ENCODE data around the gene CCL21. TPM values are rescaled to one million over a fixed set of nuclear protein-coding genes. Genes with fewer than 3 reads are reported as not detected.
"Not testable (repeated sequence)": the region's sequence is repeated elsewhere in the genome, so short reads cannot be mapped to it uniquely, and the experiment has no call there.

The CCL21 gene, protein sequence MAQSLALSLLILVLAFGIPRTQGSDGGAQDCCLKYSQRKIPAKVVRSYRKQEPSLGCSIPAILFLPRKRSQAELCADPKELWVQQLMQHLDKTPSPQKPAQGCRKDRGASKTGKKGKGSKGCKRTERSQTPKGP
- total RNA-seq = 30.1 TPM
- long read RNA-seq, partial matches to known transcripts = 3 of 7 reads
- long read RNA-seq, other reads (novel, unspliced or antisense) = 0 of 7 reads

DNA sequence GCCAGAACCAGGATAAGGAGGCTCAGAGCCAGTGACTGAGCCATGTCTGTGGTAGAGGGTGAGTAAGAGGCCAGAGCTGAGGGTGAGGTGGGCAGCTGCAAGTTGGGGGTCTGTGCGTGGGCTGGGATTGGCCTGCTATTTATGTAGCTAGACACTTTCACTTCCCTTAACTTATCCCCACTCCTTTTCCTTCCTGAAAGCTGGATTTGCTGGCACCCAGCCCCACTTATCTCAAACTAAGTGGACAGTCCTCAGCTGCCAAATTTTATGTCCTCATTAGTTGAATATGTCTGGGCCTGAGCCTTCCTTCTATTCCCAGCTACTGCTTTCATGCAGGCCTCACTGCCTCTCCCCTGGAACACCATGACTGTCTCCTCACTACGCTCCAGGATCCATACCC lies at the start of gene CCL21:
Gene CCL21, minus strand, starts transcription at position 114 of the 400 bp plus-strand sequence. Its CDS starts 70 bp downstream, at position 44.
- peak; percentile 86 for DNase-seq (ENCODE audit: low spot score)
- intact Hi-C loops (cut with DNase I) = no loop called here

DNA sequence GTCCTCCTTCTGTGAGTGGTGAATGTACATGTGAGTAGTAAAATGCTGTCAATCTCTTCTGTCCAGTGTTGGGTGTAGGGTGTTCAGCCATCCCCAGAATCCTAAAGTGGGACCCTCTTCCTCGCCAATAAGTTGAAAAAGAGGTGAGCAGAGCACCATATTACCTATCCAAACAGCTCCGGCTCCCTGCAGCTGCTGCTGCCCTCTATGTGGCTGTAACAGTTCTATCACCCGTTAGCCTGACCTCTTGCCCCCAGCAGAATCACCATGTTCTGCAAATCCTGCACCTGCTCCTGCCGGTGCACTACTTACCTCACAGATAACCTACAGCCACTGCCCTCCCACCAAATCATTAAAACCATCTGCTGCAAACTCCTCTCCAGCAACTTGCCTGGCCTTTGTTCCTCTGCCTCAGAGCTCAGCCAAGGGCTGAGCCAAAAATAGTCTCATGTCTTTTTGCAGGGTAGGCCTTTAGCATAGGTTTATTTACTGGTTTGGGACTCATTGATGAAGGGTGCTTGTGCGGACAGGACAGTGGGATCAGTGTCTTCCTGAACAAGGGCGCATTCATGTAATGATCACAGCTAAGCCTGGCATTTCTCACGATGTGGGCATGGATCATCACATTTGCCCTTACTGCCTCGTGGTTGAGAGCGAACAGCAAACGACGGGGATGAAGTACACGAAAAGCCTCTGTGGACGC lies 49.6 kb upstream of the CCL21 start:
- intact Hi-C loops (cut with DNase I) = loop anchor here (2.0 to 10.0 kb wide), 2 partner anchors 107 to 225 kb away; partner anchors contain the start of gene DNAJB5
- DNase-seq (ENCODE audit: low spot score) = no peak

DNA sequence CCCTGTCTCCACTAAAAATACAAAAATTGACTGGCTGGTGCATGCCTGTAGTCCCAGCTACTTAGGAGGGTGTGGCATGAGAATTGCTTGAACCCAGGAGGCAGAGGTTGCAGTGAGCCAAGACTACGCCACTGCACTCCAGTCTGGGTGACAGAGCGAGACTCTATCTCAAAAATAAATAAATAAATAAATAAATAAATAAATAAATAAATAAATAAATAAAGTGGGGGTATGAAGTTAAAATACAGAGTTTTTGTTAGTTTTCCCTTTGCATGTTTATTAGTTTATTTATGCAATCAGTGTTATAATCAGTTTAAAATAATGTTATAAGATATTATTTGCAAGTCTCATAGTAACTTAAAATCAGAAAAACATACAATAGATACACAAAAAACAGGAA lies 40.4 kb upstream of the CCL21 start:
- intact Hi-C loops (cut with DNase I) = loop anchor here (10.0 kb wide), 1 partner anchor 234 kb away; the partner anchor contains the start of gene DNAJB5
- DNase-seq (ENCODE audit: low spot score) = not testable (repeated sequence)

DNA sequence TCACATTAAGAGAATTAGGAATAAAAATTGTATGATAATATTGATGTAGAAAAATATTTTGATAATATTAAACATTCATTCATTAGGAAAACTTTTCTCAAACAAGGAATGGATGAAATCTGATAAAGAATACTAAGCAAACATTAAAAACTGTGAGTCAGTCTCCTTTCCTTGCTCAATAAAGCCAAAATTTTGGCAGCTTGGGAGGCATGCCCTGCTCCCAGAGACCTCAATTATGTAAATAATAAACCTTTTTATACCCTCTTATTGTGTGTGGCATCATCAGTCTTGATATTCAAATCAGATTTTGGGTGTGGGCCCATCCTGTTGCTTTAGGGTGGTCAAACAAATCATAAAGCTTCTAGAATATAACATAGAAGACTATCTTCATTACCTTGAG lies 36.6 kb upstream of the CCL21 start:
- intact Hi-C loops (cut with DNase I) = no loop called here
- DNase-seq (ENCODE audit: low spot score) = no peak

DNA sequence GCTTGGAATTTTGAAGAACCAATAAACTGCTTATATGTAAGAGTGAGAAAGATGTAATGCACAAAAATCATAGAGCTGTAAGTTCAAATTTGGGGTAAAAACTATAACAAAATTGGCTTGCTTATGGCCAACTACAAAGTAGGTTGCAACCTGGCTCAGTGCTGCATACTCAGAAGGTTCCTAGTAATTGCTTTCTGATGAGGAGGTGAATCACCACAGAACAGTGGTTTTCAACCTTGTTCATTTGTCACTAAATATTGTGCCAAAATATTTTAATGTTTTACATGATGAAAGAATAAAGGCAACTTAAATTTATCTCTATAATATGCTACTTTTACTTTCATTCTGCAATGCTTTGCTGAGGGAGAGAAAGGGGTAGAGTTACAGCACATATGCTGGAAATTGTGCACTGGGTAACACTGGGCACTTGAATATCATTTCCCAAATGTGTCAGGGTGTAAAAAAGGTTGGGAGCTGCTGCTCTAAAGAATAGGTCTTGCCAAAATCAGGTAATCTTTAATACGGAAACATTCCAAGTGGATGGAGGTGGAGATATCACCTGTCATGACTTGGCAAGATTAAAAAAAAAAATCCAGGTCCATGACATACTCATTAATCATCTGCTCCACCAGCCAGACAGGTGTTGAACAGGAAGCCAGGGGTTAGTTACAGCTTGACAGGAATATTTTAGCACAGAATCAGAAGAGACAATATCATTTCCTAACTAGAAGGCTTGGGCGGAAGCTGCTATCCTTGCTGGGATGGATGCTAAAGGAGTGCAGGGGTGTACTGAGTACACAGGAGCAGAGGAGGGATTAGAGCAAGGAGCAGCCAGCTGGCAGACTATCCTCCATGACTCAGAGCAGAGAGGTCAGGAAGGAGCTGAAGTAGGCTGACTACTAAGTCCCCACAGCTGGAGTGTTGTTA lies 34.6 kb upstream of the CCL21 start:
- intact Hi-C loops (cut with DNase I) = no loop called here

DNA sequence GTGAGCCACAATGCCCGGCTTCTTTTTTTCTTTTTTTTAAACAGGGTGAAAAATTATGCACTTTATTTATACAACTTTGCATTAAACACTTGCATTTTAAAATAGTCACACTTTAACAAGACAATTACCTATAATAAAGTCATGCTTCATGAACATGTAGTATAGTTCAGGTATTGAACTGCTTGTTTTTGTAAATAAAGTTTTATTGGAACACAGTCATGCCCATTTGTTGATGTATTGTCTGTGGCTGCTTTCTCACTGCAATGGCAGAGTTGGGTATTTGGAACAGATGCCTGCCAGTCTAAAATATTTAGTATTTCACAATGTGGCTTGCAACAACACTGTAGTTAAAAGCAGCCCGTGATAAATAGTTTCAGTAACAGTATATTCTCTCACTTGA lies 32.8 kb upstream of the CCL21 start:
- DNase-seq (ENCODE audit: low spot score) = no peak
- intact Hi-C loops (cut with DNase I) = no loop called here

More for the DNA sequence above, 34.6 kb upstream of the CCL21 start:
- DNase-seq (ENCODE audit: low spot score) = no peak

DNA sequence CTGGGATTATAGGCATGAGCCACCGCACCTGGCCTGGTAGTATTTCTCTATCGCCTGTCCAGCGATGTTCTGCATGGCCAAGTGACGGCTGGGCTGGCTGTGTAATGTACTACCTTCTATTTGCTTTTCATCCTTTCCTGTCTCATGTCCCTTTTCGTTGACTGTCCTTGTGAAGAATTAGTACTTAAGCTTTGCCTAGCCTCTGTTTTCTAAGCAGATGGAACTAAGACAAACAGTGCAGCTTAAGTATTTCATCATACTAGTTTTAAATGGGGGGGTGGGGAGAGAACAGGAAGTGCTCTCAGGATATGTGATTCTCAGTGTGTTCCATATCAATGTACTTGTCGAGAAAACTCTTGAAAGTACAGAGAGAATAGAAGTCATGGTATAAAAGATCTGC lies 31.7 kb upstream of the CCL21 start:
- no peak for DNase-seq (ENCODE audit: low spot score)

DNA sequence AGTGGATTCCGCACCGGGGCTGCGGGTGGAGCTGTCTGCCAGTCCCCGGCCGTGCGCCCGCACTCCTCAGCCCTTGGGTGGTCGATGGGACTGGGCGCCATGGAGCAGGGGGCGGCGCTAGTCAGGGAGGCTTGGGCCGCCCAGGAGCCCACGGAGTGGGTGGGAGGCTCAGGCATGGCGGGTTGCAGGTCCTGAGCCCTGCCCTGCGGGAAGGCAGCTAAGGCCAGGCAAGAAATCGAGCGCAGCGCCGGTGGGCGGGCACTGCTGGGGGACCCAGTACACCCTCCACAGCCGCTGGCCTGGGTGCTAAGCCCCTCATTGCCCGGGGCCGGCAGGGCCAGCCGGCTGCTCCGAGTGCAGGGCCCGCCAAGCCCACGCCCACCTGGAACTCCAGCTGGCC lies 30.2 kb upstream of the CCL21 start:
- DNase-seq (ENCODE audit: low spot score); intact Hi-C loops (cut with DNase I): not testable (repeated sequence)

More for the DNA sequence above, 31.7 kb upstream of the CCL21 start:
- intact Hi-C loops (cut with DNase I) = no loop called here

DNA sequence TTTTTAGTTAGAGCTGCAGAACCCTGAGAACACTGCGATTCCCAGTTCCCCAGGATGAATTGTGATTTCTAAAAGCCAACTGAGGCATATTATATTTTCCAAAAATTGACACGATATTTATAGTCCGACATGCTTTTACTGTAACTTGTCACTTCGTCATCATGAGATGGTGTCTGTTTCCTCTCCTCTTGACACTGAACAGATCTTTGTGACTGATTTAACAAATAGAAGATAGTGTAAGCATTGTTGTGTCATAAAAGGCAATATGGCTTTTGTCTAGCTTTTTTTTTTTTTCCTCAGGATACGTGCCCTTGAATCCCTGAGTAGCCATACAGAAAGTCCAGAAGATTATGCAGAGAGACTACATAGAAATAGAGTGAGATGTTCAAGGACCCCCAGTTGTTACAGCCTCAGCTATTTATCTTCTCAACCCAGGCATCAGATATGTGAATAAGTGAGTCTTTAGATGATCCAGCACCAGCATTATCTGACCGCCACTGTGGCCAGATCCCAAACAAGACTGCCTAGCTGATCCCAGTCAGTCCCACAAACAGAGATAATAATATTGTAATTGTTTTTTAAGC lies 27.8 kb upstream of the CCL21 start:
- DNase-seq (ENCODE audit: low spot score) = no peak
- intact Hi-C loops (cut with DNase I) = no loop called here

DNA sequence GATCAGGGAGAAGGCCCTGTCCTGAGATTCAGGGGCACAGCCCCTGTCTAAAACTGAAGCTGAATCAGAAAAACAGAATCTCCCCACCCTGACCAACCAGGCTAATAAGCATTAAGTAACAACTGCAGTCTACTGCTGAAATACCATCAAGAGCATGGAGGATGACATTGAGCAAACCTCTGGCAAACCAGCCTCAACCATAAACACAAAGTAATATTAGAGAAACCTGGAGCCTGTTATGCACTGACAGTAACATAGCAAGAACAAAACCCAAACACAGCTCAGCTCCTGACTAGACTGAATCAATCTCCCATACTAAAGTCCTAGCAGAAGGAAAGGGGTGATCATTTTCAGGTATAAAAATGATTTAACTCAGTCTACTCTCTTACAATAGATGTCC lies 24.8 kb upstream of the CCL21 start:
- DNase-seq (ENCODE audit: low spot score) = no peak
- intact Hi-C loops (cut with DNase I) = no loop called here

DNA sequence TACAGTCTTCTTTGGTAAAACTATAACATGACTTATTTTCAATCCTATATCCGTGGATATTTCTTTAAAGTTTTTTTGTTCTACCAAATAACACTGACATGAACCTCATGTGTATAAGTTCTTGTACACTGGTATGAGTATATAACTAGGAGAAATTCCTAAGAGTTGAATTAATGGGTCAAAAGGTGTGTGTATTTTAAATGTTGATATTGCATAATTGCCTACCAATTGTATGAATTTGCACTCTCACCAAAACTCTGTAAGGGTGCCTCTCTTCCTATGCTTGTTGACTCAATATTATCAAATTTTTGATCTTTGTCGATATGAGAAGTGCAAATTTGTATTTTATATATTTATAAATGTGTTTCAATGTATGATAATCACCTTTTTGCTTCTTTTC lies 22.9 kb upstream of the CCL21 start:
- DNase-seq (ENCODE audit: low spot score) = no peak
- intact Hi-C loops (cut with DNase I) = no loop called here

DNA sequence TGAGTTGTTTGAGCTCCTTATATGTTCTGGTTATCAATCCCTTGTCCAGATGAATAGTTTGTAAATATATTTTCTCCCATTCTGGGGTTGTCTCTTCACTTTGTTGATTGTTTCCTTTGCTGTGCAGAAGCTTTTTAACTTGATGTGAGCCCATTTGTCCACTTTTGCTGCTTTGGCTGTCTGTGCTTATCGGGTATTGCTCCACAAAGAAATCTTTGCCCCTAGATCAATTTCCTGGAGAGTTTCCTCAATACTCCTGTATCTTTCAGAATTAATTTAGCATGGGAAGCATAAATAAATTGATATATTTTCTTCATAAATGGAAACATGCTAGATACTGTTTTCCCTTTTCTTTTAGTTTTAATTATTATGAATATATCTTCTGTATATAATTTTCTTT lies 22.5 kb upstream of the CCL21 start:
- intact Hi-C loops (cut with DNase I) = no loop called here
- DNase-seq (ENCODE audit: low spot score) = no peak

DNA sequence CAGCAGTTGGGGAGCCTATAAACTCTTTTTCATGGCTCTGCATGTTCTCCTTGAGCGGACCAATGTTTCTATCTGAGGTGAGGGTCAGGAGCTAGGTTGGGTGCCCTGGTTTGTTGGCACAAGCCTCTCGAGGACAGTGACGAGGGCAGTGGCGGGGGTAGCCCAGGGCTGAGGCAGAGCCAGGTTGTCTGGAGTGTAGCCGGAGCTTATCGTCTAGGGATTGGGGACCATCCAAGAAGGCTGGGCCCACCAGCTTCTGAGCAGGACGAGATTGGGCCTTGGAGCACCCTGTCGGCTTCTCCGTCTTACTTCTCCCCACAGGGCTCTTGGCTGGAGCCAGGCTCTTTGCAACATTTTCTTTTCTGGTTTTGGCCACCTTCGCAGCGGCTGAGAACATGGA lies 13.2 kb upstream of the CCL21 start:
- intact Hi-C loops (cut with DNase I) = no loop called here

DNA sequence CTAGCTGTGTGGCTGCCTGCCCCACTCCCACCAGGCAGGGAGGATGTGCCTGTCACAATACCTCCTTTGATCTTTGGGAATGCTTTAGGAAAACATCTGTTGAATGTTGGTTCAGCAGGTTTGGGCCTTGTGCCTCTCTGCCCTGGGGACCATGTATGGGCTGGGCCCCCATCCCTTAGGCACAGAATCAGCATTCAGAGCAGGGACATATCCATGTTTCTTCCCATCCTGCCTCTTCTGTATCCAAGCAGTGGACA lies 9.8 kb upstream of the CCL21 start:
- intact Hi-C loops (cut with DNase I); DNase-seq (ENCODE audit: low spot score): not testable (repeated sequence)

More for the DNA sequence above, 13.2 kb upstream of the CCL21 start:
- no peak for DNase-seq (ENCODE audit: low spot score)

DNA sequence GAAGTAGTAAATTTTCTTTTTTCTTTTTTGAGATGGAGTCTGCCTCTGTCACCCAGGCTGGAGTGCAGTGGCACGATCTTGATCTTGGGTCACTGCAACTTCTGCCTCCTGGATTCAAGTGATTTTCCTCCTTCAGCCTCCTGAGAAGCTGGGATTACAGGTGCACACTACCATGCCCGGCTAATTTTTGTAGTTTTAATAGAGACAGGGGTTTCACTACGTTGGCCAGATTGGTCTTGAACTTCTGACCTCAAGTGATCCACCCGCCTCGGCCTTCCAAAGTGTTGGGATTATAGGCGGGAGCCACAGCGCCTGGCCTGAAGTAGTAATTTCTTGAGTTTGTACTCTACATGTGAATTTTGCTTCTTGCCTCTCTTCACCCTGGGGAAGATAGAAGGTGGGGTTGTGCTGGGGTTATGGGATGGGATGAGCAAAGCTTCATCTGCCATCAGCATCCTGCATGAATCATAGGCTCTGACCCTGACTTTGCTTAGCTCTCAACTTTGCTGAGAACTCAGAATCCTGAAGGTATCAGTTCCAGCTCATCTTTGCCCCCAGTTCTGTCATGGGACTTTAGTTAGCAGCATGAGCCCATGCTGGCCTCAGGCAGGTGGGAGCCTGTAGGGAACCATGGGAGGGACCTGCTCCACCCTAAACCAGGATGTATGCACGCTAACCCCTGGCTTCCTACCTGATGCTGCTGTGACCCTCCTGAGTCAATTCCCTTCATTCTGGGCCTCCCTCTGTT lies 9.3 kb upstream of the CCL21 start:
- intact Hi-C loops (cut with DNase I) = no loop called here
- no peak for DNase-seq (ENCODE audit: low spot score)

DNA sequence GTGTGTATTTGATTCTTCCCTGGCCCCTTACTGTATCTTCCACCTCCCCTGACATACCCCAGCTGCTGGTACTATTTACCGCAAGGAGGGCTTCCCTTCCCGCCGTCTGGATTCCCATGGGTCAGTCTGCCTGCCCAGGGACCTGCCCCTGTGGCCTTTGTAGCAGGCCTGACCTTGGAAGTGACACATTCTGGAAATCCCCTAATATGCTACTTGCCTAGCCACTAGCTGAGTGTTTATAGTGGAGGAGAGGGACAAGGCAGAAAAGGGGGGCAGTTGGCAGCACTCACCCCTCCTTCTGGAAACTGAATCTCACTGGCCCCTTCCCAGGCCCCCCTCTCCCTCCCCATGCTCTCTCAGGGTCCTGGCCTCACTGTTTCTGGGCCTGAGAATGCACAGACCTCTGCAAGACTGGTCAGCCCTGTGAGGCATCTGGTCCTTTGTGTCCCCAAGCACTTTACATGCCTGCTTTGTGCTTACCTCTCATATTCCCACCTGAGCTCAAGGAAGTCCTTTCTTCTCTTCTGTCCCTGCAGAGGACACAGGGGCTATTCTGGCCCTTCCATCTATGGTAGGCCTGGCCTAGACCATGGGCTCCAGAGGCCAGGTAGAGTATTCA lies 8.2 kb upstream of the CCL21 start:
- no peak for DNase-seq (ENCODE audit: low spot score)
- intact Hi-C loops (cut with DNase I) = no loop called here

DNA sequence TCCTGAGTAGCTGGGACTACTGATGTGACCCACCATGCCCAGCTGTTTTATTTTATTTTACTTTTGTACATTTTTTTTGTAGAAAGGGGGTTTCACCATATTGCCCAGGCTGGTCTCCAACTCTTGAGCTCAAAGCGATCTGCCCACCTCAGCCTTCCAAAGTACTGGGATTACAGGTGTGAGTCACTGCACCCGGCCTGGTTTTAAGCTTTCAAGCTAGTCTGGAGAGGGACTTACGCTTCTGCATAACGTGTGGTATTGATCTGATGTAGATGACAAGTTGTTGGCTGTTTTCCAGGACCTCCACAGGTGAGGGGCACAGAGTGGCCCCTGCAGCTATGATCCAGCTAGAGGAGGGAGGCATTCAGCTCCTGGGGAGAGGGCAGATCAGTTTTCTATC lies 6.8 kb upstream of the CCL21 start:
- no peak for DNase-seq (ENCODE audit: low spot score)
- intact Hi-C loops (cut with DNase I) = no loop called here

DNA sequence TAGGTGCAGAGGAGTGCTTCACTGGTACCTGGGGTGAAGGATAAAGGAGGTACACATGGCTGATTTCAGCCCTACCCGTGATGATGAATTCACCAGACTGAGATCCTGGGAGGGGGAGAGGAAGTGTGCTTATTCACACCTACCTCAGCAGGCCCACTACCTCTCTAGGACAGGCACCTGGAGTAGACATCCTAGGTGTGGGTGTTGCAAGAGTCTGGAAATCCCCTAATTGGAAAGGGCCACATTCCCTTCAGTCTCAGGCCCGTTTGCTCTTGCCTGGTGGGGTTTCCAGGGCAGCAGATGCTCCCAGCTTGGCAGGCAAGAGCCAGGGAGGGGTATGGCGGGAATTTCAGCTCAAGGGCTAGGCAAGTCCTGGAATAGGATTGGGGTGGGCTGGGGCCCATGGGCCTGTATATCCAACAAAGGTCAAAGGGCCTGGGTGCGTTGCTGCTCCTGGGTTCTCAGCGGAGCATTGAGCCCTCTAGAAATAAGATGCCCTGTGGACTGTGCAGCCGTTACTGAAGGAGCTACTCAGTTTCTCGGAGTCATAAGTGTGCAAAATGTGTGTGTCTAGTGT lies 5.8 kb upstream of the CCL21 start:
- DNase-seq (ENCODE audit: low spot score) = no peak
- intact Hi-C loops (cut with DNase I) = no loop called here

DNA sequence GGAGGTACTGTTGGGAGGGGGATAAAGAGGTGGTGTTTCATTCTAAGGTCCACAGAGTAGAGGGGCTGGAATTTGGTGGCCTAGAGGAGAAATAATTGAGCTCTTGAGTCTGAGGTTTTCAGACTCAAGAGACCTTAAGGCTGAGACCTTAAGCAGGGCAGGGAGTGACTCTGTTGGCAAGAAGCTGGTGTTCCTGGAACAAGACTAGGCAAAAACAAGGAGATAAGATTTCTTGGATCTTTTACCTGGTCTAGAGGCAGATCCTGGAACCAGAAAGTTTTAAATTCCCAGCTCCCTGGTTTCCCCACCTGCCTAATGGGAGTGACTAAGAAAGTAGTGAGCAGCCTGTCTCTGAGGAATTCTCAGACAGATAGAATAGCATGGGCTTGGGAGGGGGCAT lies 4.1 kb upstream of the CCL21 start:
- DNase-seq (ENCODE audit: low spot score) = no peak
- intact Hi-C loops (cut with DNase I) = no loop called here

Data from cardiac septum (tissue), 1 donor.